Gastrocnemius medialis (tissue), 4 donors: ENCODE results near the gene C3orf62. TPM values are rescaled to one million over a fixed set of nuclear protein-coding genes. Genes with fewer than 3 reads are reported as not detected.

Source experiments
- ATAC-seq, 2 donors: fragments of 150-250 bp; one replicate each; pipeline ENCODE4 v1.9.1; 2016
- DNase-seq, 2 donors: peaks; one replicate each; pipeline ENCODE4 v3.0.0-alpha.2; 2019
- H3K27ac ChIP-seq, 4 donors: fragments of 200-600 bp; sonication (generic); 1 replicate in 1 of 4; 2 replicates in 3 of 4; pipeline ENCODE4 v1.5.1; 2016 to 2018; ENCODE audit warnings: mild to moderate bottlenecking in 2 of 4, moderate library complexity in 1 of 4
- H3K27me3 ChIP-seq, 3 donors: fragments of 200-600 bp; sonication (generic) in 2 of 3; 1 replicate in 1 of 3; 2 replicates in 2 of 3; pipeline versions ENCODE4 v1.5.1 to v1.6.0; 2016 to 2019; ENCODE audit warnings: mild to moderate bottlenecking in 1 of 3, moderate library complexity in 1 of 3
- H3K36me3 ChIP-seq, 2 donors: fragments of 200-600 bp; sonication (generic) in 1 of 2; one replicate each; pipeline ENCODE4 v1.5.1; 2017 to 2018
- H3K4me1 ChIP-seq, 2 donors: fragments of 200-600 bp; sonication (generic) in 1 of 2; one replicate each; pipeline ENCODE4 v1.5.1; 2016 to 2017; ENCODE audit warnings: mild to moderate bottlenecking in 2 of 2
- H3K4me3 ChIP-seq, 4 donors: fragments of 200-600 bp; sonication (generic) in 3 of 4; 1 replicate in 1 of 4; 2 replicates in 3 of 4; pipeline ENCODE4 v1.5.1; 2016 to 2019; ENCODE audit warnings: mild to moderate bottlenecking in 2 of 4
- H3K9me3 ChIP-seq, 3 donors: fragments of 200-600 bp; sonication (generic) in 2 of 3; 1 replicate in 1 of 3; 2 replicates in 2 of 3; pipeline ENCODE4 v1.5.1; 2016 to 2019
- CTCF ChIP-seq, 5 experiments: fragments of 450-650 bp in 3 of 5; fragments of 200-600 bp in 2 of 5; sonication (generic) in 2 of 5; IDR thresholded peaks in 4 of 5; conservative IDR thresholded peaks in 1 of 5; 1 replicate in 4 of 5; 2 replicates in 1 of 5; pipeline ENCODE4 v1.5.1; 2016 to 2019; ENCODE audit warnings: antibody characterized with exemption in 5 of 5, mild to moderate bottlenecking in 3 of 5, moderate library complexity in 3 of 5
- POLR2A ChIP-seq, 2 donors: fragments of 450-650 bp; IDR thresholded peaks; one replicate each; pipeline ENCODE4 v1.6.1; 2017; ENCODE audit warnings: antibody characterized with exemption in 2 of 2, mild to moderate bottlenecking in 2 of 2, moderate library complexity in 2 of 2
- in situ Hi-C, 4 donors: fragments of 200-750 bp; cut with MboI; loops; one replicate each; pipeline versions ENCODE4 v1.15.0 to v1.8.0; 2017; ENCODE audit warnings: low sequenced_read_pairs in 4 of 4
- intact Hi-C: fragments of 100-400 bp; cut with DNase I; formaldehyde crosslinking; loops from one replicate; pipeline ENCODE4 v1.15.1; 2023; ENCODE audit warnings: low total_unique reads
- total RNA-seq, 4 donors: library from RNA; depleted of rRNA; stranded (reverse); fragments of >200 nt; gene quantifications; one replicate each; pipeline versions ENCODE4 v1.1.0 to v1.2.3, GENCODE V29; 2016

The C3orf62 gene
- total RNA-seq, 4 donors from 2014 or later: 0.78 to 1.9 (median 1.3) TPM

DNA sequence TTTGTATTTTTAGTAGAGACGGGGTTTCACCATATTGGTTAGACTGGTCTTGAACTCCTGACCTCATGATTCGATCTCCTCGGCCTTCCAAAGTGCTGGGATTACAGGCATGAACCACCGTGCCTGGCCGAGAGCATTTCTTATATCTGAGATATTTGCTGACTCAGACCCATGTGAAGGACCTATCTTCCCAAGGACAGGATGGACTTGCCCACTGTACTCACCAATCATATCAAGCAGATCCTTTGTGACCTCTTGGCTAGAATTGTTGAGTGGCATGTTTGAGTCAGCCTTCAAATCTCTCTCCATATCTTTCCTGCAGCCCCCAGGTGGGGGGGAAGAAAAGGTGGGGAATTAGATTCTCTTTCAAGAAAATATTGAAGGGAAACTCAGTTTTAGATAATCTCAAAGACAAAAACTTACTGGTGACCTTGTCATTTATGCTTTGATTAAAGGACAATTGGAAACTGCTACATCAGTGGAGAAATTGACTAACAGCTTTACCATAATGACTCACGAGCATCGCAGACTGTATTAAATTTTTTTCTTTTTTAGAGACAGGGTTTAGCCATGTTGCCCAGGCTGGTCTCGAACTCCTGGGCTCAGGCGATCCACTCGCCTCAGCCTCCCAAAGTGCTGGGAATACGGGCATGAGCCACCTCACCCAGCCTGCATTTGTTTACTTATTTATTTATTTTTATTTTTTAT, 3.1 kb downstream of the C3orf62 start:
- in situ Hi-C loops (loop anchor here in 1 of 4 donors (10.0 kb wide), 1 partner anchor 99 kb away; the partner anchor contains the start of gene KLHDC8B), intact Hi-C loops (no loop called here)
- peaks cover 16 to 18% of the 10 kb centered on the region in 2 donors for H3K4me1 ChIP-seq
- H3K9me3 ChIP-seq: no peaks in the 10 kb centered on the region
- ATAC-seq: no peak
- TF ChIP-seq POLR2A (IDR thresholded peaks at IDR 0.05): no peak
- TF ChIP-seq CTCF (IDR thresholded peaks at IDR 0.05 in 4 of 5, conservative IDR thresholded peaks at IDR 0.05 in 1 of 5): no peak
- no peaks in the 10 kb centered on the region for H3K36me3 ChIP-seq
- H3K4me3 ChIP-seq: no peak overlapping the region
- no peak for DNase-seq
- H3K27ac ChIP-seq: no peak overlapping the region
- H3K27me3 ChIP-seq: no peaks in the 10 kb centered on the region

DNA sequence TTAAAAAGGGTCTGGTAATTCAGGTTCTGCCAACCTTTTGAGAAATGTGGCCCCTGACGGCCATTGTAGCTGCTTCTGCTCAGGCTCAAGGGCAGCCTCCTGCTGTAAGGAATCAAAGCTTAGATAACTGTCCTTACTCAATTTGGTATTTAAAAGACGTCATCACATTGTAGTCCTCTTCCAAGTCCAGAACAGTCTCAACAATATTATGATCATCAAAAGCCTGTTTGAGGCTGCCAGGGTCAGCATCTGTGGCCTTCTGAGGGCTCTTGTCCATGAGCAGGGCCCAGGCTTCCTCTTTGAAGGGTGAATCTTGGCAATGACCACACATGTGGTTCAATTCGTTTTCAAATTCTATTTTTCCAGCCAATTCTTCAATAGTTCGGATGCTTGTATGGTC, 6.0 kb downstream of the C3orf62 start:
- Histone ChIP-seq H3K36me3 (no peaks in the 10 kb centered on the region), H3K4me3 (no peak overlapping the region), H3K4me1 (peaks cover 2% of the 10 kb centered on the region in 2 donors), H3K27me3 (no peaks in the 10 kb centered on the region), H3K27ac (peak overlapping the region in 1 of 4 donors; percentile 13), H3K9me3 (no peaks in the 10 kb centered on the region)
- DNase-seq: no peak
- no peak for ATAC-seq
- TF ChIP-seq POLR2A (IDR thresholded peaks at IDR 0.05) (no peak), CTCF (IDR thresholded peaks at IDR 0.05 in 4 of 5, conservative IDR thresholded peaks at IDR 0.05 in 1 of 5) (no peak)
- intact Hi-C loops: no loop called here
- in situ Hi-C loops: loop anchor here in 1 of 4 donors (10.0 kb wide), 1 partner anchor 96 kb away; the partner anchor contains the start of gene KLHDC8B

DNA sequence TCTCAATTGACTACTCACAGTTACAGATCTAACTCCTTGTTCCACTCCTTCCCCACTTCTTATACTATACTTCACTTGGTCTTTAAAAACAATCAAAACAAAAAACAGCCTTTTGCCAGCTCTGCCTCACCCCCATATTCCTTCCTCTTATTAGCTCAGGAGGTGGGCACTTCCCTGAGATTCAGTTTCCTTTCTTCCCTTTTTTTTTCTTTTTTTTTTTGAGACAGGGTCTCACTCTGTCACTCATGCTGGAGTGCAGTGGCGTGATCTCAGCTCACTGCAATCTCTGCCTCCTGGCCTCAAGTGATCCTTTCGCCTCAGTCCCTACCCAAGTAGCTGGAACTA, 6.9 kb downstream of the C3orf62 start:
- no peaks in the 10 kb centered on the region for H3K4me1 ChIP-seq
- ATAC-seq (no peak), DNase-seq (no peak)
- no peaks in the 10 kb centered on the region for H3K27me3 ChIP-seq
- in situ Hi-C loops (loop anchor here in 1 of 4 donors (10.0 kb wide), 1 partner anchor 95 kb away; the partner anchor contains the start of gene KLHDC8B), intact Hi-C loops (no loop called here)
- H3K9me3 ChIP-seq: no peaks in the 10 kb centered on the region
- no peak overlapping the region for H3K27ac ChIP-seq
- H3K36me3 ChIP-seq: no peaks in the 10 kb centered on the region
- H3K4me3 ChIP-seq: no peak overlapping the region
- no peak for TF ChIP-seq POLR2A (IDR thresholded peaks at IDR 0.05)
- TF ChIP-seq CTCF (IDR thresholded peaks at IDR 0.05 in 4 of 5, conservative IDR thresholded peaks at IDR 0.05 in 1 of 5): no peak

DNA sequence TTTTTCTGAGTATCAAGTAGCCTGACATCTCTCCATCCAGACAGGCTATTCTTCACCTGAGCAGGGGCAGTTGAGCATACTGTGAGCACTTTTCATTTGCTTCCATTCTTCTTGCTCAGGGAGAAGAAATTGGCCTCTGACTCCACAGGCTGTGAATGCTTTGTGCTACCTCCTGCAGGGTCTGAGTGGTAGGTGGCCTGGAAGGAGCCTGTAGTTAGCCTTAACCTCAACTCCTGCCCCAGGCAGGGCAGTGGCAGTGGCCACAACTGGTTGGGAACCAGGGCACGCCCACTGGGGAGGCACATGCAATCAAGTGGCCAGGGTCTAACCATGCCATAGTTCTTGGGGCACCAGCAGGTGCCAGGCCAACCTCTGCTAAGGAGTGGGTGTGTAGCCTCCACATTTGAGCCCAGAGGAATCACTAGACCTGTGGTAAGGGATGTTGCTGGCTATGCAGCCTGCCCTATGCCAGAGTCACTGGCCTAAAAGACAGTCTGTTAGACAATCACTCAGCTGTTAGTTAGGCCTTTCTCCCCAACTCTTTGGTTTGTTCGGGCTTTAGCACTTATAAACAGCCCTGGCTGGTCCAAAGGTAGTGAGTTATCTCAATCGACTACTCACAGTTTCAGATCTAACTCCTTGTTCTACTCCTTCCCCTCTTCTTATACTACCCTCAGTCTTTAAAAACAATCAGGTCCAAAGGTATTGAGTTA, 7.4 kb downstream of the C3orf62 start:
- Histone ChIP-seq H3K9me3 (no peaks in the 10 kb centered on the region), H3K36me3 (no peaks in the 10 kb centered on the region), H3K27ac (no peak overlapping the region), H3K4me3 (no peak overlapping the region), H3K27me3 (no peaks in the 10 kb centered on the region), H3K4me1 (no peaks in the 10 kb centered on the region)
- ATAC-seq (no peak), DNase-seq (no peak)
- in situ Hi-C loops (loop anchor here in 1 of 4 donors (10.0 kb wide), 1 partner anchor 95 kb away; the partner anchor contains the start of gene KLHDC8B), intact Hi-C loops (no loop called here)
- no peak for TF ChIP-seq POLR2A (IDR thresholded peaks at IDR 0.05)
- no peak for TF ChIP-seq CTCF (IDR thresholded peaks at IDR 0.05 in 4 of 5, conservative IDR thresholded peaks at IDR 0.05 in 1 of 5)
